GM19043 (cell line): ENCODE results near the gene ANGPTL2.
"Not testable (repeated sequence)": the region's sequence is repeated elsewhere in the genome, so short reads cannot be mapped to it uniquely, and the experiment has no call there.

ENCODE experiments used
- ATAC-seq: cut with Tn5 transposase; IDR thresholded peaks from one replicate; pipeline ENCODE4 v1.9.1; 2021; ENCODE audit warnings: low read depth; ENCODE audit not compliant: unreplicated experiment

The ANGPTL2 gene

DNA sequence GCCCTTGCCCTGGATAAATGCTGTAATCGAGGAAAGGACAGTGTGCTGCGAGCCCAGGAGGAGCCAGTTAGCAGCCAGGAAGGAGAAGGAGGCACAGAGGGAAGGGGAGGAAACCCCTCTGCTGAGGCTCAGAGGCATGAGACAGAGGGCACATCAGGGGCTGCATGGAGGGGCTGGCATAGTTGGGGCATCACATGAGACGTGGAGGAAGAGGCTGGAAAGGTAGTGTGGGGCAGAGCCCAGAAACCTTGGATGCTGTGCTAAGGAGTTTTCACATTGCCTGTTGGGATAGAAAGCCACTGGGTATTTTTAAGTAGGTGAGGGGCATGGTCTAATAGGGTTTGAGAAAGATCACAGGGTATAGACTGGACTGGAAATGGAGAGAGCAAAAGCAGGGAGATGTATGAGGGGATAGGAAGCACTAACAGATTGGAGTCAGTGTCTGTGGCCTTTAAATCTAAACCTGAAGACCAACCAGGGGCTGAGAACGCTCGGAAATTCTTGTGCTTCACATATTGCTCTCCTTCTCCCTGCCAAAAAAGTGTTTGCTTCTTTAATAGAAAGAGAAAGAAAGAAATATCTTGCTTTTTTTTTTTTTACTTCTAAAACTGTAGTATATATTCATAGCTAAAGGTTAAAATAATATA lies 33.0 kb upstream of the ANGPTL2 start:
- no peak for ATAC-seq

DNA sequence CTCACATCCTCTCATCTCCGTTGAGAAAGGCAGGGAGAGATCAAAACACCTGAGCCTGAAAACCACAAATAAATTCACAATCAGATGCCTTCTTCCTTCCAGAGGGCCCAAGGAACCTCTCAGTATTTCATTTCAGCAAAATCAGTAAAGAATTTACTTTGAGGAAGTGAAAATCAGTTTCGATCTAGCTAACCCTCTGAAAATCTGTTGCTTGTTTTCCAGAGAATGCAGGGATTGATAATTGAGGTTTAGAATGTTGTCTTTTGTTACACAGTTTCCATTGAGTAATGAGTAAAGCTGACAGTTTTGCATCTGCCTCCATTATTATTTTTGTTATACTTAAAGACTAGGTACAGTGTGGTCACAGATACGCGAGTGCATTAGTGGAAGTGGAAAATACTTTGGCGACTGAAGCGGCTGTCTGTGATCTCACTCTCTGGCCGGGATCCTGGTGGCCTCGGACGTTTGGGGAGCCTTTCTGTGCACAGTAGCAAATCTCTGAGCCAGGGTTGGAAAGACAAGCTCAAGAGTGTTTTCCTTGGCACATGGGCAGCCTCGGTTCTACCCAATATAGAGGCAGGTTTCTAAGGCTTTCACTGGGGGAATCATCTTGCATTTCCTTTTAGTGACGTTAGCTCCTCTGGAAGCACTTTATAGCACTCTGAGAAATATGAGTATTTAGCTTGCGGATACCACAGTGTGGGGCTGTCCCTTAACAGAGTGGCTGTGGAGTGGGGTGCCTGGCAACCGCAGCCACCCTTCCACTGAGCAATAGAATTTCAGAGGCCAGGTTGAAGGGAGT lies 32.2 kb upstream of the ANGPTL2 start:
- no peak for ATAC-seq

DNA sequence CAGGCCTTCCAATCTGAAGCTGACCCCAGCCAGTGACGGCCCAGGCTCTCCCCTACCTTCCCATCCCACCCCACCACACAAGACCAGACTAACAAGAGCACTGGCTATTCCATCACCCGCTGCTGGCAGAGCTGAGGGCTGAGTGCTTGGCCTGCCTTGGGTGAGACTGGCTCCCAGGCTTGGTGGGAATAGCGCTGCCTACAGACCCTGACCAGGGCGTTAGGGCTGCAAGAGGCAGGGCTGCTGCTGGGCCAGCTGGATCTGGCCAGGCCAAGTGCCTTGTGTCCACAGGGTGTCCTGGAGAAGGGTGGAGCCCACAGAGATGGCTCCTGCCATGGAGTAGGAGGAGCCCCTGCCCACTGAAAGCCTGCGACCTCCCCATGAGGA lies 31.6 kb upstream of the ANGPTL2 start:
- no peak for ATAC-seq

DNA sequence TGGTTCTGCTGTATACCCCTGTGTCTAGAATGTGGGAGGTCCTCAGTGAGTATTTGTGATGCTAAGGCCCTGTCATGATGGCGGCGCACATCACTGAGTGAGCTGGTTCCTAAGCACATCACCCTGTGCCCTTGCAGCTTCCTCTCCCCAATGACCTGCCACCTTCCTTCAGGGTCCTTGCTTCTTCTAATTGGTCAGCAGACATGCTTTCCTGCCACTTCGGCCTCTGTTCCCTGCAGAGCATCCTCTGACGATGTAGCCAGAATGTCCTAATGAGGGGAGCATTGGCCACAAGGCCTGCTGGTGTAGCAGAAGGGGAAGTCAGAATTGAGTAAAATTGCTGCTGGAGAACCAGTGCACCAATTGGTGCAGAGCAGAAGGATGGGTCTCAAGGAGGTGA lies 31.1 kb upstream of the ANGPTL2 start:
- no peak for ATAC-seq

DNA sequence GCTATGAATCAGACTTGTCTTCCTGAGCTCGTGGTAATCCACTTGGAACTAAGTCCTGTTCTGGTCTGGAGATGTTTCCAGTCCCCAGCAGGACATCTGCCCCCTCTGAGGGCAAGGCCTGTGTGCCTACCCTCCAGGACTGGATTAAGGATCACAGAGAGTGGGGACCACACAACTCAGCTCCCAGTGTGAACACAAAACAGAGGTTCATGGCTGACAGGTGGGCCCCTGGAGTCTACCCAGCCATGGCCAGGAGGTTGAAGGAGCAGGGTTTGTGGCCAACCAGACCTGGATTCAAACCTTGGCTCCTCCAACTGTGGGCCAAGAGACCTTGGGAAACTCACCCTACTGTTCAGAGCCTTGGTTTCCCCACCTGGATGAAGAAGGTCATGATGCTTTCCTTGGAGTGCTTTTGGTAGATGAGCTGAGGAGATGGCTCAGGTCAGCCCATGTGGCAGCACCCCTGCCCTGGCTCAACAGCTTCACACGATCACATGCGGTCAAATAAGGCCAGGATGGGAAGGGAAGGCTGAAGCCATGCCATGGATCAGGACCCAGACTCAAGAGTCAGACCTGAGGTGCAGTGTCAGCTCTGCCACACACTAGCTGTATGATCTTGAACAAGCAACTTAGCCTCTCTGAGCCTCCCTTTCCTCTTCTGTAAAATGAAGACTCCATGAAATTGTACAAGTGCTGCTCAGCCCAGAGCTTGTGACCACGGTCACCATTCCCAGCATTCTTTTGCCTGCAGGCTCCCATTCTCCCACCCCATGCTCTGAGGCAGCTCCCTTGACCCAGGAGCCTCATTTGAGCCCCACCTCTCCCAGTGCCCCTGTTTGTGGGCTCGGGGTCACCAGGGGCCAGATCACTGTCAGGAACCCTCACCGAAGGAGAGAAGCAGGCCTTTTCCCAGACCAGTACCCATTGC lies 27.3 kb upstream of the ANGPTL2 start:
- no peak for ATAC-seq

DNA sequence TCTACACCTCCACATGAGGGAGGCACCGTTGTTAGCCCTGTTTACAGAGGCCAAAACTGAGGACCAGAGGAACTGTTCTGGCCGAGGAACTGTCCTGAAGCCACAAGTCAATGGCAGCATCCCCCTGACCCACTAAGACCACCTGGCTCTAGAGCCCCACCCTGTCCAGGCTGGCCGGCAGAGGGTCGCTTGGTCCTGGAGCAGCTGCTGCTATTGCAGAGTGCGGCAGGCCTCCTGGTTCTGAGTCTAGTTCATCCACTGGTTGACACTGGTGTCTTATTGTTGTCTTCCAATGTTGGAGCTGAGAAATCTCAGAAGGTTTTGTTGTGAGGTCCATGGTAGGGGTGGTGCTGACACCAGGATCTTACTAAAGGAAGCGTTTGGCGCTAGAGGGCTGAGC lies 26.6 kb upstream of the ANGPTL2 start:
- no peak for ATAC-seq

DNA sequence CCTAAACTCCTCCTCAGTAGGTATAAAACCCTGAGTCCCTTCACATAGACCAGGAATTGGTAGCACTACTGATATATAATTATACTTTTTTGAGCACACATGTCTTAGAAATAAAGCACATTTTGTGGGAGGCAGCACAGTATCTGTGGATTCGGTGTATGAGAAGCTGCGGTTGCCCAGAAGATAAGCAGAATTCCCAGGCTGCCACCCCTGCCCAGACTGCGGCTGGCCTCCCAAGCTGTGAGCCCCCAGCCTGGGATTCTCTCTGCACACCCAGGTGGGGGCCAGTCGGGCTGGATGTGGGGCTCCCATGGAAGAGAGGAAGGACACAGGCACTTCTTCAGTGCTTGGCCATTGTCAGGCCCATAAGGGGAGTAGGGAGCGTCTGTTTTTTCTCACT lies 25.6 kb upstream of the ANGPTL2 start:
- ATAC-seq = no peak

DNA sequence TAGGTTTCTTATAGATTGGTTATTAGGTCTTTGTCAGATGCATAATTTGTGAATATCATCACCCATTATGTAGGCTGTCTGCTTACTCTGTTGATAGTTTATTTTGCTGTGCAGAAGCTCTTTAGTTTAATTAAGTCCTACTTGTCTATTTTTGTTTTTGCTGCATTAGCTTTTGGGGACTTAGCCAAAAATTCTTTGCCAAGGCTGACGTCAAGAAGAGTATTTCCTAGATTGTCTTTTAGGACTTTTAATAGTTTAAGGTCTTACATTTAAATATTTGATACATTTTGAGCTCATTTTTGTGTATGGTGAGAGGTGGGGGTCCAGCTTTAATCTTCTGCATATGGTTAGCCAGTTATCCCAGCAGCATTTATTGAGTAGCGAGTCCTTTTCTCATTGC lies 24.8 kb upstream of the ANGPTL2 start:
- no peak for ATAC-seq

DNA sequence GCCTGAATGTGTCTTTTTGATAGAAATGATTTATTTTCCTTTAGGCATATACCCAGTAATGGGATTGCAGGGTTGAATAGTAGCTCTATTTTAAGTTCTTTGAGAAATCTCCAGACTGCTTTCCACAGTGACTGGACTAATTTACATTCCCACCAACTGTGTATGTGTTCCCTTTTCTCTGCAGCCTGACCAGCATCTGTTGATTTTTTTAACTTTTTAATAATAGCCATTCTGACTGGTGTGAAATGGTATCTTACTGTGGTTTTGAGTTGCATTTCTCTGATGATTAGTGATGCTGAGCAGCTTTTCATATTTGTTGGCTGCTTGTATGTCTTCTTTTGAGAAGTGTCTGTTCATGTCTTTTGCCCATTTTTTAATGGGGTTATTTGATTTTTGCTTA lies 24.4 kb upstream of the ANGPTL2 start:
- not testable (repeated sequence) for ATAC-seq

DNA sequence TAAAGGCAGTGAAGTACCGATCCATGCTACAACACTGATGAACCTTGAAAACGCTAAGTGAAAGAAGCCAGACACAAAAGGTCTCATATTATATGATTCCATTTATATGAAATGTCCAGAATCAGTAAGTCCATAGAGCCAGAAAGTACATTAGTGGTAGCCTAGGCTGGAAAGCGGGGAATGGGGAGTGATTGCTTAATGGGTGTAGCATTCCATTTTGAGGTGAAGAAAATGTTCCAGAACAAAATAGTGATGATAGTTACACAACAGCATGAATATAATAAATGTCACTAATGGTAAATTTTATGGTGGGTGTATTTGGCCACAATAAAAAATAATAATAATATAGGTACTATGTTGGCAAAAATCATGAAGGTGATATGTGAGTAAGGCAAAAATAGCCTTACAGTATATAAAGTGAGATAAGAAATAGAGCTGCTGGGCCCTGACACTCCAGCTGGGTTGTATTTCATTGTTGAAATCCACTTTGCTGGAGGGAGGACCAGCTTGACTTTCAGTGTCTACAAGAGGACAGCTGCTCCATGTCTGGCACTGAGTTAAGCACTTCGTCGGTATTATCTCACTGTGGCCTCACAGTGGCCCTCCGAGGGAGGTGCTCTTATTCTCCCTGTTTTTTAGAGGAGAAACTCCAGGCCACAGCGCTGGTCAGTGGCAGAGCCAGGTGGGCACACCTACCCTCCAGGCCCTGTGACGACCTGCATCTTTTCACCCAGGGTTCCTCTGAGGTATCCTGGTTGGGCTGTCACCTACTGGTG lies 22.4 kb upstream of the ANGPTL2 start:
- no peak for ATAC-seq

DNA sequence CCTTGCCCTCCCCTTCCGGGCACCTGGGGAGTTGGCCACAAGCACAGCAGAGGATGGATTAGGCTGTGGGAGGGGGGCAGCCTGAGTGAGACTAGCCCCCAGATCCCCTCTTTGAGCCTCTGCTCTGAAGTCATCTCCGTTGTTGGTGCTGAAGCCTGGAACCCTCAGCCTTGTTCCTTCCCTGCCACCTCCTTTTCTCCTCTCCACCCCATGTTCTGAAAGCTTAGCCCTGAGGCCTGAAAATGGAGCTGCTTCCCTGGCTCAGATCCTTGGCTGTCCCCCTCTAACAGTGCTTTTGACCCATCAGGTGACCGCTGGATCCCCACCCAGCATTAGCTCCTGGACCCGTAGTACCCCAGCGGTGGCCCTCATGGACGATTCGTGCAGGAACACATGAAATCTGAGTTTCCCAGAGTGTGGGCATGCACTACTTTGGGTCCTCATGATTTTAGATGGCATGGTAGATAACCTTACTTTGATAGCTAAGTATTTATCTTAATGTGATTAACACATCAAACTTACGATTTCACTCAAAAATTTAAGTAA lies 21.6 kb upstream of the ANGPTL2 start:
- no peak for ATAC-seq

DNA sequence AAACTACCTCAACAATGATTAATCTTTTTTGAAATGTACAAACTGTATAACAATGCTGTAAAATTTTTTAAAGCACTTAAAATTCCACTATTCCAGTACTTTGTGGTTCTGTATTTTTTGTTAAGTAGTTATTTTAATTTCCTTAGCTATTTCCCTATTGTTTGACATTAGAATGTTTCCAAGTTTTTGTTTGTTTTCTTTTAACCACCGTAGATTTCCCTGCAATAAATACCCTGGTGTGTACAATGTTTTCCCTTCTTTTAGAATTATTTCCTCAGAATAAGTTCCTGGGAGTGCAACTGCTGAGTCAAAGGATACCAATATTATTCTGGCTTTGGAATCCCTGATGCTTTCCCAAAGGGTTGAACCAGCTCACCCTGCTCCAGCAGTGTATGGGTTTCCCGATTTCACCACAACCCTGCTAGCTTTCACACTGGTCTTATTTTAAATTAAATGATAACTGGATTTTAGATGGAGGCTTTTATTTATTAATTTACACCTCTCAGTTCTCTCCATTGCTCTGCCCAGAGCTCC lies 20.6 kb upstream of the ANGPTL2 start:
- no peak for ATAC-seq

DNA sequence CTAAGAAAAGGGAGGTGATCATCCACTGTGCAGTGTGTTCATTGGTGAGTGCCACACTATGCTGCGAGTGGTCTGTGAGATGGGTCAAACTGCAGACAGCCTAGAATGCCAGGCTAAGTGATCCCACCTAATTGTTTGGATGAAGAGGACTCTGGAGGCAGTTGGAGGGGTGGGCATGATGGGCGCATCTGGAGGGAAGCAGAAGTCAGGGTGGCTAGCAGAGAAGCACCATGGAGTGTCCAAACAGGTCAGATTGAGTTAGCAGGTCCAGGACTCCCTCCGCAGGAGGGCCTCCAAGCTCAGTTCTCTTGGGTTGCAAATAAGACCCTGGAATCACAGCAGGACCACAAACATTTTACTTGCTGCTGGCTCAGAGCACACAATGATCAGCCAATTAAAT lies 19.9 kb upstream of the ANGPTL2 start:
- ATAC-seq = no peak

DNA sequence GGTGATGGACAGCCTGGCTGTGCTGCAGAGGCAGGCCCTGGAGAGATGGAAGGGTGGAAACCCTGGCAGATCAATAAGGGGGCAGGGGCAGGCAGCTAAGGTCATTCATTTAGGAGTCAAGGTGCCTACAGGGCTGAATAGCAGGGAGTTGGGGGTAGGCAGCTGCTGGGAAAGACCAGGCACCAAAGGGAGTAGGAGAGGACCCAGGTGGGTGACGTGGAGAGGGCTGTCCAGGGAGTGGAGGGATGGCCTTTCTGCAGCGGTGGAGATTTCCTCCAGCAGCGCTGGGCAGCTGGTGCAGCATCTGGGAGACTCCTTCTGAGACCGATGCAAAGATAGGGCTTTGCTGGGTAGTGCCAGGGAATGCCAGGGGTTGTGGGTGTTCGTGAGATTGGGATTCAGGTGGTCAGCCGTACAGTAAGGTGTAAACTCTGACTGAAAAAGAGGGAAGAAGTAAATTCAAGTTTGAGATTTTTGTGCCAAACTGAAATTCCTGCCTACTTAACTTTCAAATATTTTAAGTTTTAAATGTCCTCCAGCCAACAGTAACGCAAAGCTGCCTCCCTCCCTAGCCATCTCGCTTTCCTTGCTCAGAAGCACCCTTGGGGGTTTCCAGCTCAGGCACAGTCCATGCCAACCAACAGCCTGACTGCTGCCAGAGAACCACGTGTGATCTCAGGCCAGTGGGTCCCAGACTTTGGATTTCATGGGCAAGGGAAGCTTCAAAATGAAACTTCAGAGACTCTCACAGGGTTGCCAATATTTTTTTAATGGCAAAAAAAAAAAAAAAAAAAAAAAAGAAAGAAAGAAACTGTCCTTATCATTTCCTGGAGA lies 18.6 kb upstream of the ANGPTL2 start:
- ATAC-seq = no peak

DNA sequence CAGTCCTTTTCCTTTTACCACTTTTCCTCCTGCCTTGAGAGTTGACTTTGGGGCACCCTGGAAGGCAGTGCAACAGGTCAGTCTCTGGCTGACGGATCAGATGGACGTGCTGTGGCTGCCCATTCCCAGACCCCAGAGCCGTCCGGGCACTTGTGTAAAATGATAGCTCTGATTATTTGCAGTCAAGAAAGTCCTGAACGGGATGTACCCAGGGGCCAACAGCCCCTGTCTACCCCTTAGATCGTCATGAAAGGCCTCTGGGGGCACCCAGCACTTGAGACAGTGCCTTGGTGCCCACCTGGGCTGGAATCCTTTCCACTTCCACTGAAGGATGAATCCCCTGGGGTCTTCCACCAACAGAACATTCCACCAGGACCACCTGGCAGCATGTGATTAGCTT lies 17.7 kb upstream of the ANGPTL2 start:
- no peak for ATAC-seq

DNA sequence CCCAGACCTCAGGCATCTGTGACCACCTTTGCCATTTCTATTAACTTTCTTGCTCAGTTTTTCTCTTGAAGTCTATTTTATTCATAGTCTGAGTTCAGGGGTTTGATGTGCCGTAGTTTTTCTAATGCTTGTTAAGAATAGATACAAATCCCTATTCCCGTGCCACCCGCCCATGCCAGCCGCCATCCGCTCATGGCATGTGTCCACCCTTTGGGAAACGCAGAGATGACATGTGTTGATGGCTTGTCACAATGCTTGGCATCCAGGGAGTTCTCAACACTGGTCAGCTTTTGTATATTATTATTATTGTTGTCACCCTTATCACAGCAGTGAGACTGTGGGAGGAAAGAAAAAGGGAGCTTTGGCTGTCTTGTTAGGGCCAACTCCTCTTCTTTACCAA lies 17.3 kb upstream of the ANGPTL2 start:
- ATAC-seq = no peak

DNA sequence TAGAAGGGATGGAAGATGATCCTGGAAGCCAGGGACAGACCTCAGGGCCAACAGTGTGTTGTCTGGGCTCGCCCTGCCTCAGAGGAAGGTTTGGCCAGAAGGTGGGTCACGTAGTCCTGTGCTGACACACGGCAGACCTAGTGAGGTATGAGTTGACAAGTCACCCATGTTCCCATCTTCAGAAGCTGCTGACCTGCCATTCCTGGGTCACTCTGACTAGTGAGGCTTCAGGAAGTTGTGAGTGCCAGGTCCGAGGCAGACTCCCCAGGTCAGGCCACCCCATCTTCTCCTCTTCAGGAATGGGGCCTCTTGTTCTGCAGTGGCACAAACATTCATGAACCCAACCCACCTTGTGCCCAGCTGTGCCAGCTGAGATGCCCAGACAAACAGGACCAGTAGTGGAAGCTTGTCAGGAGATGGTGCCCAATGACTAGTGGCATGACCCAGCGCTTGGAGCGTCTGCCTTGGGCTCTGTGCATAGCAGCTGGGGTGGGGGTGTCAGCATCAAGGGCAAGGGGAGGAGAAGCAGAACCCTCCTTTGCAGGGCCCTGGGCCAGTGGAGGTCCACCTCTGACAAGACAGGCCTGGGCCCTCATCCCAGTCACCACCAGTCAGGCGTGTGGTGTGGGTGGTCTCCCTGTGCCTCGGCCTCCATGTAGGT lies 16.8 kb upstream of the ANGPTL2 start:
- no peak for ATAC-seq

DNA sequence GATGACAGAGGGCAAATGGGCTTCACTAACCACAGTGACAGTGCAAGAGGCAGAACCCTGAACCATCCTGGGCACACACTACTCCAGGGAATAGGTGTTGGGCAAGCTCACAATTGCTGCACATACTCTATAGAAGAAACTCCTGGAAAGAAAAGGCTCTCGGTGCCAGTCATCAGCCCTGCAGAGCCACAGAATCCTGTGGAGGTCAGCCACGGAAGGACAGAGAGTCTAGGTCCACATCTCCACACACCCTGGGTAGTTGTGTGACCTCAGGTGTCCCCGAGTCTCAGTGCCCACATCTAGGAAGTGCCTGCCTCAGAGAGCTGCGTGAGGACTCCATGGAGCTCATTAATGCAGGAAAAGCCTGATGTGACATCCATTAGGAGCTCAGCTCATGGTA lies 16.0 kb upstream of the ANGPTL2 start:
- no peak for ATAC-seq
